GM19438 (cell line): ENCODE data around the gene AGO1.

Source experiments
- ATAC-seq: cut with Tn5 transposase; IDR thresholded peaks from one replicate; pipeline ENCODE4 v1.9.1; 2021; ENCODE audit warnings: low read depth; ENCODE audit not compliant: unreplicated experiment

AGO1 gene

GRCh38 chr1:35882945-35883634 lies at the start of gene AGO1:
Gene AGO1, plus strand, starts transcription at chr1:35883209. Its CDS starts 213 bp downstream, at chr1:35883422.
- peak; percentile 83 for ATAC-seq

- ATAC-seq: no peak
These were observed 49.6 kb upstream of the AGO1 start for GRCh38 chr1:35833395-35833794.

GRCh38 chr1:35834218-35834617 lies 48.8 kb upstream of the AGO1 start:
- no peak for ATAC-seq

GRCh38 chr1:35835398-35835797 lies 47.6 kb upstream of the AGO1 start:
- ATAC-seq: no peak

GRCh38 chr1:35836734-35837133 lies 46.3 kb upstream of the AGO1 start:
- ATAC-seq: no peak

- ATAC-seq: no peak
These were observed 44.2 kb upstream of the AGO1 start for GRCh38 chr1:35838693-35839245.

GRCh38 chr1:35844826-35845225 lies 38.2 kb upstream of the AGO1 start:
- no peak for ATAC-seq

- ATAC-seq: no peak
These were observed 37.2 kb upstream of the AGO1 start for GRCh38 chr1:35845766-35846165.

GRCh38 chr1:35847935-35848565 lies 35.0 kb upstream of the AGO1 start:
- no peak for ATAC-seq

GRCh38 chr1:35850051-35850450 lies 33.0 kb upstream of the AGO1 start:
- no peak for ATAC-seq

- no peak for ATAC-seq
These were observed 32.3 kb upstream of the AGO1 start for GRCh38 chr1:35850716-35851115.

- no peak for ATAC-seq
These were observed 31.7 kb upstream of the AGO1 start for GRCh38 chr1:35851132-35851869.

GRCh38 chr1:35852241-35852640 lies 30.8 kb upstream of the AGO1 start:
- ATAC-seq: no peak

- no peak for ATAC-seq
These were observed 27.9 kb upstream of the AGO1 start for GRCh38 chr1:35854989-35855700.

- no peak for ATAC-seq
These were observed 26.0 kb upstream of the AGO1 start for GRCh38 chr1:35856964-35857363.

GRCh38 chr1:35857830-35858229 lies 25.2 kb upstream of the AGO1 start:
- ATAC-seq: no peak

GRCh38 chr1:35860696-35861095 lies 22.3 kb upstream of the AGO1 start:
- ATAC-seq: no peak

- ATAC-seq: no peak
These were observed 19.9 kb upstream of the AGO1 start for GRCh38 chr1:35863136-35863535.

GRCh38 chr1:35863881-35864625 lies 19.0 kb upstream of the AGO1 start:
- no peak for ATAC-seq

- ATAC-seq: no peak
These were observed 18.2 kb upstream of the AGO1 start for GRCh38 chr1:35864813-35865212.
